ENCODE results near the gene SIAH3. TPM values are rescaled to one million over a fixed set of nuclear protein-coding genes. Genes with fewer than 3 reads are reported as not detected.

SIAH3 gene
- total RNA-seq, 2 experiments from 2014 or later, result 1.3 to 1.6 TPM

DNA sequence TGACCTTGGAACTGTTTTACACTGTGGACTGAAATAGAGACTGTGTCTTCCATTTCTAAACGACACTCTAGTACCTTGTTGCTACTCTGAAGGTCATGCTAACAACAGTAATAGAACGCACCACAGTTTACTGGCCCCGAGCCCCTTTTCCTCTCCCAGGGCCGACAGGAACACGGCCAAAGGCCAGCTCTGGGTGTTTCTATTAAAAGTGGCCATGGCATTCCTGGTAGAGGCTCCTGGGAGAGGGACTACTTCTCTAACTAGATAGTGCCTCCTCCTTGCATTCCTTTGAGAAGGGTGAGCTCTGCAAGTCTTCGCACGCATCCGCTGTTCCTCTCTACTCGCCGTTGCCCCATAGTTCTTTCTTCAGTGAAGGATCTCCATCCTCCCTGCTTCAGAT, 18.7 kb upstream of the SIAH3 start:
- H3K27me3 Mint-ChIP-seq, result no peaks in the 10 kb centered on the region
- no peaks in the 10 kb centered on the region for H3K9me3 ChIP-seq (ENCODE audit: control insufficient read depth in 1 of 2, insufficient read depth in 1 of 2, low read length in 2 of 2)
- no peak overlapping the region for H3K4me3 Mint-ChIP-seq
- no peak overlapping the region for H3K27ac Mint-ChIP-seq
- ChIA-PET POLR2A (no interaction called here), CTCF (no interaction called here)
- H3K27me3 ChIP-seq (ENCODE audit: control insufficient read depth in 1 of 2, insufficient read depth in 2 of 2, low read length in 2 of 2), result no peaks in the 10 kb centered on the region
- no peak overlapping the region for H3K4me3 ChIP-seq (ENCODE audit: low read length)
- H3K36me3 ChIP-seq (ENCODE audit: insufficient read depth, low read length), result no peaks in the 10 kb centered on the region
- TF ChIP-seq, protein P1, sequence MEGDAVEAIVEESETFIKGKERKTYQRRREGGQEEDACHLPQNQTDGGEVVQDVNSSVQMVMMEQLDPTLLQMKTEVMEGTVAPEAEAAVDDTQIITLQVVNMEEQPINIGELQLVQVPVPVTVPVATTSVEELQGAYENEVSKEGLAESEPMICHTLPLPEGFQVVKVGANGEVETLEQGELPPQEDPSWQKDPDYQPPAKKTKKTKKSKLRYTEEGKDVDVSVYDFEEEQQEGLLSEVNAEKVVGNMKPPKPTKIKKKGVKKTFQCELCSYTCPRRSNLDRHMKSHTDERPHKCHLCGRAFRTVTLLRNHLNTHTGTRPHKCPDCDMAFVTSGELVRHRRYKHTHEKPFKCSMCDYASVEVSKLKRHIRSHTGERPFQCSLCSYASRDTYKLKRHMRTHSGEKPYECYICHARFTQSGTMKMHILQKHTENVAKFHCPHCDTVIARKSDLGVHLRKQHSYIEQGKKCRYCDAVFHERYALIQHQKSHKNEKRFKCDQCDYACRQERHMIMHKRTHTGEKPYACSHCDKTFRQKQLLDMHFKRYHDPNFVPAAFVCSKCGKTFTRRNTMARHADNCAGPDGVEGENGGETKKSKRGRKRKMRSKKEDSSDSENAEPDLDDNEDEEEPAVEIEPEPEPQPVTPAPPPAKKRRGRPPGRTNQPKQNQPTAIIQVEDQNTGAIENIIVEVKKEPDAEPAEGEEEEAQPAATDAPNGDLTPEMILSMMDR (IDR thresholded peaks at IDR 0.05), result no peak
- H3K4me1 ChIP-seq (ENCODE audit: insufficient read depth, low read length), result no peaks in the 10 kb centered on the region
- ATAC-seq (ENCODE audit: poor library complexity) (no peak), DNase-seq (no peak)
- H3K36me3 Mint-ChIP-seq (ENCODE audit: low read depth), result no peaks in the 10 kb centered on the region
- intact Hi-C loops (cut with DNase I, micrococcal nuclease), result loop anchor here in 1 of 2 experiments (5.0 to 10.0 kb wide), 2 partner anchors 48 to 245 kb away; no protein-coding TSS in a partner anchor
- no peaks in the 10 kb centered on the region for H3K9me3 Mint-ChIP-seq
- no peaks in the 10 kb centered on the region for H3K4me1 Mint-ChIP-seq (ENCODE audit: low read depth)
- H3K27ac ChIP-seq (ENCODE audit: low read depth in 1 of 2, low read length in 2 of 2), result no peak overlapping the region

DNA sequence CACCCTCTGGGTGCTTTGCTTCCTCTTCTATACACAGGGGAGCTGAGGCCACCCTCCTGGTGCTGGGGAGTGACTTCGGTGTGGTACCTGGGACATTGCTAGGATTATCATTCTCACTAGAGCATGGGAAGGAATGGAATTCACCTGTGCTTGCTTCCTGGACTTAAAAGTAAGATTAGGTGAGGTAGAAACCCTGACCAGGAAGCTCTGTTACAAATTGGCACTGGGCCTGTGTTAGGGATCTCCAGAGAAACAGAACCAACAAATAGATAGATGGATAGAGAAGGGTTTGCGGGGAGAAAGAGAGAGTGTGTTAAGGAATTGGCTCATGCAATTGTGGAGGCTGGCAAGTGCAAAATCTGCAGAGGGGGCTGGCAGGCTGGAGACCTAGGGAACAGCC, 13.9 kb upstream of the SIAH3 start:
- no peaks in the 10 kb centered on the region for H3K27me3 ChIP-seq (ENCODE audit: control insufficient read depth in 1 of 2, insufficient read depth in 2 of 2, low read length in 2 of 2)
- no peaks in the 10 kb centered on the region for H3K27me3 Mint-ChIP-seq
- no peak for DNase-seq
- no peak overlapping the region for H3K4me3 Mint-ChIP-seq
- H3K4me3 ChIP-seq (ENCODE audit: low read length), result no peak overlapping the region
- intact Hi-C loops (cut with DNase I, micrococcal nuclease), result no loop called here
- H3K9me3 Mint-ChIP-seq, result no peaks in the 10 kb centered on the region
- H3K27ac ChIP-seq (ENCODE audit: low read depth in 1 of 2, low read length in 2 of 2), result no peak overlapping the region
- no peaks in the 10 kb centered on the region for H3K4me1 ChIP-seq (ENCODE audit: insufficient read depth, low read length)
- TF ChIP-seq, protein P1 (IDR thresholded peaks at IDR 0.05), result no peak
- H3K36me3 ChIP-seq (ENCODE audit: insufficient read depth, low read length), result no peaks in the 10 kb centered on the region
- H3K27ac Mint-ChIP-seq, result no peak overlapping the region
- H3K9me3 ChIP-seq (ENCODE audit: control insufficient read depth in 1 of 2, insufficient read depth in 1 of 2, low read length in 2 of 2), result no peaks in the 10 kb centered on the region
- no peak for ATAC-seq (ENCODE audit: poor library complexity)
- CTCF ChIA-PET, result no interaction called here
- no peaks in the 10 kb centered on the region for H3K4me1 Mint-ChIP-seq (ENCODE audit: low read depth)
- POLR2A ChIA-PET, result no interaction called here
- no peaks in the 10 kb centered on the region for H3K36me3 Mint-ChIP-seq (ENCODE audit: low read depth)

DNA sequence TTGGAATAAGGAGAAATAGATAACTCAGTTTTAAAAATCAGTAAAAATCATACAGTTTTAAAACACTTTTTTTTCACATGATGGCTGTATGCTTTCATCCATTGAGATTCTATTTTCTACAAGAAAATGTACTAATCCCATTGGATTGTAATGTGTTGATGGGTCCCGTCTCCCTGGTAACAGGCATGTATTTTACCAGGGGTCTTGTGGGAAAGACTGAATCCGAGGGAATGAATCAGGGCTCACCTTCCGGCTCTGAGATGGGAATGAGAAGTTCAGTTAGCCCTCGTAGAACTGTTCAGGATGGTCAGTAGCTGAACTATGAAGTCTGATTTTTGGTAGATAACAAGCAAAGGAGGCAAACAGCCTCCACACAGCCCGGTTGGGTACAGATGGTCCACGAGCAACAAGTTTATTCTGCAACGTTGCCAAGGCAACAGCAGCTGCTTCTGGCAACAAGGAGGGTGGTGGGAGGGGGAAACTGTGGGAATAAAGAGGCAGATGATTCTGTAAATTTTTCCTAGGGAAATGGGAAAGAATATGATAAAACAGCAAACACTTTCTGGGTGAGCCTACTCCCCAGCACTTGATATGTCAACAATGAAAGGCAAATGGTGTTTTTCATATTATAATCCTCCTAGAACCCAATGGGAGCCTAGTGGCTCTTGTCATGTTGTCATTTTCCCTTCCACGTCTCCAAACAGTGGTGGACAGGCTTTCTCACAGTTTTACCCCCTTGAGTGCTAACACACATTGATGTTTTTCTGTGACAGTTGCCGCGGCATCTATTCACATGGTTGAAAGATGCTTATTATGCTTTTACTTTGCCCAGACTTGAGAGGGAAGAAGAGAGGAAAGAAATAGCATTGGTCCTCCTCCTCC, 12.4 kb upstream of the SIAH3 start:
- no peaks in the 10 kb centered on the region for H3K36me3 ChIP-seq (ENCODE audit: insufficient read depth, low read length)
- CTCF ChIA-PET, result no interaction called here
- no peaks in the 10 kb centered on the region for H3K4me1 Mint-ChIP-seq (ENCODE audit: low read depth)

More for the DNA sequence above, 12.4 kb upstream of the SIAH3 start:
- no peaks in the 10 kb centered on the region for H3K9me3 ChIP-seq (ENCODE audit: control insufficient read depth in 1 of 2, insufficient read depth in 1 of 2, low read length in 2 of 2)
- no peaks in the 10 kb centered on the region for H3K27me3 ChIP-seq (ENCODE audit: control insufficient read depth in 1 of 2, insufficient read depth in 2 of 2, low read length in 2 of 2)
- Mint-ChIP-seq H3K27me3 (no peaks in the 10 kb centered on the region), H3K4me3 (no peak overlapping the region), H3K36me3 (ENCODE audit: low read depth) (no peaks in the 10 kb centered on the region), H3K27ac (no peak overlapping the region), H3K9me3 (no peaks in the 10 kb centered on the region)
- H3K4me1 ChIP-seq (ENCODE audit: insufficient read depth, low read length), result no peaks in the 10 kb centered on the region
- intact Hi-C loops (cut with DNase I, micrococcal nuclease), result no loop called here
- TF ChIP-seq, protein P1 (IDR thresholded peaks at IDR 0.05), result no peak
- no peak overlapping the region for H3K4me3 ChIP-seq (ENCODE audit: low read length)
- no peak for ATAC-seq (ENCODE audit: poor library complexity)
- no peak for DNase-seq
- no peak overlapping the region for H3K27ac ChIP-seq (ENCODE audit: low read depth in 1 of 2, low read length in 2 of 2)
- POLR2A ChIA-PET, result no interaction called here

All from CD4-positive, alpha-beta T cell (primary cell).